Posterior vena cava (tissue), 2 donors: Measurements from ENCODE around the gene HSPG2. TPM values are rescaled to one million over a fixed set of nuclear protein-coding genes. Genes with fewer than 3 reads are reported as not detected.

Experiments
- DNase-seq: peaks from one replicate; pipeline ENCODE4 v3.0.0-alpha.2; 2020; ENCODE audit warnings: low spot score
- intact Hi-C, 2 donors: fragments of 100-400 bp; cut with DNase I; formaldehyde crosslinking; loops; one replicate each; pipeline versions ENCODE4 v1.14.1 to v1.14.2; 2022 to 2023
- total RNA-seq, 2 donors: library from RNA; stranded (reverse); fragmentation: NEBNext Ultra II Directional; extraction: Animal tissue kit (Norgen Biotek cat#: 25700); gene quantifications; one replicate each; pipeline ENCODE4 v1.2.1, GENCODE V29; 2021
- donor health status: DM: yes; HTN: yes; CAD: no.
- donor health status: DM: yes; HTN: yes; CAD: no.

The HSPG2 gene
- total RNA-seq, 2 donors from 2014 or later = 682 to 919 TPM

DNA sequence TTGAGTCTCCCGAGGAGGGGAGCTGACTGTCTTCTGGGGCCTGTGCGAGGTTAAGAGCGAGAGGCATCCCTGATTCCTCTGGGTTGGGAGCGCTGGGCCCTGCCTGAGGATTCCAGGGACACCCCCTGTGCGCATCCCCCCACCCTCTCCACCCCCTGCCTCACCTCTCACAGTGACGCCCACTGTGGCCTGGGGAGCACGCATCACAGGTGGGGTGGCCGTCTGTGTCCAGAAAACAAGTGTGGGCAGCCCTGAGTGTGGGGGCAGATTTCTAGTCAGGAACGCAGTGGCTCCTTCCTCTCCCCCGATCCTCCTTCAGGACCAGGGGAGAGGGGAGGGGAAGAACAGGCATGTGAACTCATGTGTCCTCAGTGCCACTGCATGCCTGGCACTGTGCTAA, 63.3 kb downstream of the HSPG2 start:
- intact Hi-C loops = no loop called here
- DNase-seq = no peak

DNA sequence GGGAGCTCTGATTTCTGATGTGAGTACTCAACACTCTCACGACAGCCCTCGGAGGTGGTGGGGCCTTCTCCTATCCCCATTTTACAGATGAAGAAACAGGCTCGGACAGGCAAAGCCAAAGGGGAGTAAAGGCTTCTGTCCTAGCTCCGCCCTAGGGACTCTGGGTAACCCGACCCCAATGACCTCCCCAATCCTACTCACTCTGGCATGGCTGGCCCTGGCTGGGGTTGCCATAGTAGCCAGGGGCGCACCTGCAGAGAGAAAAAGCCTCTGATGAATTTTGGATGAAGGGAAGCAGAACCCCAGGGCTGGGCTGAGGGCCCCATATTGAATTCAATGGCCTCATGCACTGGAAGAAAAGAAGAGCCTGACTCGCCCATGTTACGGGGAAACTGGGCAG, 63.9 kb downstream of the HSPG2 start:
- intact Hi-C loops = no loop called here

DNA sequence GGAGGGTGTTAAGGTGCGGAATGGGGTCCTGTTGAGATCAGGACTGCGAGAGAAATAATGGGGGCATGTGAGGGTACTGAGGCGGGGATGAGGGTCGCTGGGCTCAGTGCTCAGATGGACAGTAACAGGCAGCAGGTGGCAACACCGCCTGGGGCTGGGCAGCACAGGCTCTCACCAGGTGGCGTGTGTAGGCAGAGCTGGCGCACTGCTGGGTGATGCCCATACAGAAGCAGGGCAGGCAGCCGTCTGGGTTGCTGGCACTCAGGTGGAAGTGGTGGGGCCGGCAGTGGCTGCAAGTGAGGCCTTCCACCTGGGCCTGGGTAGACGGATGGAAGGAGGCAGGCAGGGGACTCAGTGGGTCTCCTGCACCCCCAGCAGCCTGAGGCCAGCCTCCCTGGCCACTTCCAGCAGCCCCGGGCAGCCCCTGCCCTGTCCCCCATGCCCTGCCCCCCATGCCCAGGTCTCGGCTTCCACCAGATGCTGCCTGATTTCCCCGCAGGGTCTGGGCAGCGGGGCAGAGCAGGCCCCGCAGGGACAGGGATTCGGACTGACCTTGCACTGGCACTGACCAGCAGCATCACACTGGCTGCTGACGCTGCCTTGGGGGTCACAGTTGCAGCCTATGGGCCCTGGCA, 64.5 kb downstream of the HSPG2 start:
- intact Hi-C loops = no loop called here
- no peak for DNase-seq

More for the DNA sequence above, 63.9 kb downstream of the HSPG2 start:
- DNase-seq = no peak

DNA sequence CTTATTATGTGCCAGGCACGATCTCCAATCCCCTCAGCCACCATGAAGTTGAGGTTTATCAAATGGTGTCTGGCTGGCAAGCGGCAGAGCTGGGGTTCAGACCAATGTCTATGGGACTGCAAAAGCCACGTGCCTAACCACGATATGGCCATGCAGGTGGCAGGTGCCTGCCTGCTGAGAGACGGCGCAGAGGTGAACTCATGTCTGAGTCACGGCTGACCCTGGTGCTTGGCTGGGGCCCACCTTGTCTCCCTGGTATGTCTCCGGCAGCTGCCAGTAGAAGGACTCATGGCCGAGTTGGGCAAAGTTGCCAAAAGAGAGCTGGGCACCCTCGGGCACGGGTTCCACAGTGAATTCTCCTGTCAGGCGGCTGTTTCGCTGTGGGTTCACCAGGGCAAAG, 65.2 kb downstream of the HSPG2 start:
- no peak for DNase-seq
- intact Hi-C loops = no loop called here

DNA sequence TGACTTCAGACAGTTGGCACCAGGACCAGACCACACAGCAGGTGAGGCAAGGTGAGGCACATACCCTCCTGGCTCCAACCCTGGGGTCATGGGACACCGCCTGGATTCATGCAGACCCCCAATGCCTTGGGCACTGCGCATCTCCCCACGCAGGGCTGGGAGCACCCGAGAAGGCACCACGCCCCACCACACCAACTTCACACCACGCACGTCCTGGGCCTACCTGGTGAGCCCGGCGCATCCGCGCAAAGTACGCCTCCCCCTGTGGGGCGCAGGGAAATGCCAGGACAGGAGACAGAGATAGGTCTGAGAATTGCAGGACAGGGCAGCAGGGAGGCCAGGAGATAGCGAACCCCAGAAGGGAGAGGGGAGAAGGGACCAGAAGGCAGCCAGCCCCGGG, 66.5 kb downstream of the HSPG2 start:
- intact Hi-C loops = no loop called here
- DNase-seq = no peak

DNA sequence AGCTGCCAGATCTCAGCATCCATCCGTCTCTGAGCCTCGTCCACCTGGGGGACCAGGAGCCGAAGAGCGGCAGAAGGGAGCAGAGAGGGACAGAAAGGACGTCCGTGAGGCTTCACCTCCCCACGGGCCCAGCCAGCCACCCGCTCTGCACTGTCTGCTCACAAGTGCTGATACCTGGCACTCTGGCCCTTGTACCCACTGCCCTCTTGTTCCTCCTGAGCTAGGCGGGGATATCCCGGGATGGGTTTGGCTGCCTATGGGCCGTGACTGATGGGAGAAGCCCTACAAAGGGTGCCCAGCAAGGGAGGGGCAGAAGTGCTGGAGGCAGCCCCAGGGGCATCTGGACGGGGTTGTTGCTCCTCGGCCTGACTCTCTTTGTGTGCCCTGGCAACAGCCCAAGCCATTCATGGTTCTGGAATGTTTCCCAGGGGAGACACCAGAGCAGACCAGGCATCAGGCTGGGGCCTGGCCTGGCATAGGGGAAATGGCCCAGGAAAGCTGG, 67.4 kb downstream of the HSPG2 start:
- intact Hi-C loops = no loop called here
- DNase-seq = peak; percentile 93

DNA sequence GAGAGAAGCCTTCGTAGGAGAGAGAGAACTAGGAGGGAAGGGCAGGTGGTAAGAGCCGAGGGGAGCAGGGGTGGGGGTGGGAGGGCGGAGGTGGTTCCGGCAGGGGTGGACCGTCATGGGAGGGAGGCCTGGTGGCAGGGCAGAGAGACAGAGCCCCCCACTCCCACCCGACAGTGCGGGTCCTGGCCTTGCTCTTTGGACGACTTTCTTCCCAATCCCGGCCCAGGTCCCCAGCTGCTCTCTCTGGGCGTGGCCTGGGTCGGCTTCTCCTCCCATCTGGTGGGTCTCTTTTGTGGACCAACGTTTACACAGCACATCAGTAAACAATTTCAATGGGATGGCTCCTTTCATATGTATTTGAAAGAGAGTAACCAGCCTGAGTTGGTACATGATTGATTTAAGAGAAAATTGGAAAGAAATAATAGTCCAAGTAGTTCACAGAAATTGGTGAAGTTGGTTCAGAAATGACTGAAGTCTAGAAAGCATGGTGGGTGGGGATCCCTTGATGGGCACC, 68.1 kb downstream of the HSPG2 start:
- intact Hi-C loops = no loop called here
- no peak for DNase-seq

DNA sequence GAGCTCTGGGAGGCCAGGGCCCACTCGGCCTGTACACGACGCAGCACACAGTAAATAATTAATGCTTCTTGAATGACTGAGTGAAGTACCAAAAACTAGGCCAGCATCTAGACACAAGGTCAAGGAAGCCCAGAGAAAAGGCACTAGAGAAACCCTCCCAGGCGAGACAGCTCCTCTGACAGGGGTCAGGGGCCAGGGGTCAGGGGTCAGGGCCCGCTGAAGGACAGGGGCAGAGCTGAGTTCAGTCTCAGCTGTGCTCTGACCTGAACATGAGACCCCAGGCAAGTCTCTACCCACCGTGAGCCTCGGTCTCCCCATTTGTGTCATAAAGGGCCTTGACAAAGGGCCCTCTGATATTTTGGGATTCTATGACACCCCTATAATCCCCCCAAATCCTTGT, 68.6 kb downstream of the HSPG2 start:
- no peak for DNase-seq
- intact Hi-C loops = no loop called here

DNA sequence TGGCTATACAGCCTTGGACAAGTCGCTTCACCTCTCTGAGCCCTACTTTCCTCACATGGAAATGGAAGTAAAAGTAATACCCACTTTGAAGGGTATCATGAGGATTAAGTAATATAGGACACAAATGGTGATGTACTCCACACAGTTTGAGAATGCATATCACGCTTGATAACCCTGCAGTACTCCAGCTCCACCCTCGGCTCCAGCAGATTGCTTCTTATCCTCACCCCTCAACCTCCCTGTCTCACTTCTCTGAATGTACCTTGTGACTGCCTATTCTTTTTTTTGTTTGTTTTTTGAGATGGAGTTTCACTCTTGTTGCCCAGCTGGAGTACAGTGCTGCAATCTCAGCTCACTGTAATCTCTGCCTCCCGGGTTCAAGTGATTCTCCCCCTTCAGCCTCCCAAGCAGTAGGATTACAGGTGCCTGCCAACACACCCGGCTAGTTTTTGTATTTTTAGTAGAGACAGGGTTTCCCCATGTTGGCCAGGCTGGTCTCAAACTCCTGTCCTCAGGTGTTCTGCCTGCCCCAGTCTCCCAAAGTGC, 69.6 kb downstream of the HSPG2 start:
- intact Hi-C loops = no loop called here
- DNase-seq = no peak

DNA sequence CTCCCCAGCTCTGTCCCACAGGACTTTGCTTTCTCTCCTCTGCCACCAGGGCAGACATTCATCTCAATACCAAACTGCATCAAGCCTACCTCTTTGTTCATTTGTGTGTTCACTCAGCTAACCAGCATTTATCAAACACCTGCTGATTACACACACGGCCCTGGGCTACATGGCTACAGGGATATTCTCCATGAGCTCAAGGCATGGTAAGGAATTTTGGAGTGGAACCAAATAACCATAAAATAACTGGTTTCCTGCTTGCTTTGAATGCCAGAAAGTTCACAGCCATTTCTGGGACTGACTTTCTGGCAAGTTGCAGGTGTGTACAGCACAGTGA, 70.4 kb downstream of the HSPG2 start:
- no peak for DNase-seq
- intact Hi-C loops = no loop called here

DNA sequence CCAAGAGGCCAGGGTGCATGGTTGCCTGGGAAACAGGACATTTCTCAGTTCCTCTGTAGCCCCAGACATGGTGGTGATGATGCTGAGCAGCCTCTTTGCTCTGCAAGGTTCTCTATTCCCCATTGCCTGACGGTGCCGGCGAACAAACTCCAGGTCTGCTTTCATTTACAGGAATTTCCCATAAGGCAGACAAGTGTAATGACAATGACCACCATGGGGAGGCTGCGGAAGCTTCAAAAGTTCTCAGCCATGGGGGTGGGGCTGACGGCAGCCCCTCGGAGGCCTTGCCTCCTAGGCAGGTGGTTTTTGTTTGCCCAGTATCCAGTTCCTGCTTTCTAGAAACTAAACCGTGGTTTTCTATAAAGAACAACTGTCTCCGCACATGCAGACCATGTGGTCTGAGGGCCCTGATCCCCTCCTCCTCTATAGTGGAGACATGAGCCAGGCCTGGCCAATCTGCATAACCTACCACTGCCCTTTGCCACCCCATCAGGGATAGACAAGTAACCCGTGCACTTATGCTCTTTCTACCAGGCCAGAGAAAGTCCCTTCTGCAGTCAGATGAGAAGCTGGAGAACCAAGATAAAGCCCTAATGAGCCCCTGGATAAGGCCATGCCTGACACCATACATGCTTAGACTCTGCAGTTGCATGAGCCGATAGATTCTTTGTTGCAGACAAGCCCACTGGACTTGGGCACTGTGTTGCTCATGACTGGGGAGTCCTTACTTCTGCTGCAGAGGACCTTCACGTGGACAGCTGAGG, 71.0 kb downstream of the HSPG2 start:
- intact Hi-C loops = no loop called here
- DNase-seq = no peak

DNA sequence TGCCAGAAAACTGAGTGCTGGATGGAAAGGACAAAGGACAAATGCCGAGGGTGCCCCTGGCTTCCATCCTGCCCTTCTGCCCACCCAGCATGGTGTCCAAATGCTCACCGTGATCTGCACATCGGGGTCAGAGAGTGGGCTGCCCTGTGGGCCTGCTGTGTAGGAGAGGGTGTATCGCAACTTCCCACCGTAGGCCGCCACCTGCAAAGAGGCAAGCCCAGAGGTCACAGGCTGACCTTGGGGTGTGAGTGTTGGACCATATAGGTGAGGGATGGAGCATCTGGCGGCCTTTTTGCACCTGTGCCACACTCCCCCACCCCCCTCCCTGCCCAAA, 71.5 kb downstream of the HSPG2 start:
- no peak for DNase-seq
- intact Hi-C loops = no loop called here

DNA sequence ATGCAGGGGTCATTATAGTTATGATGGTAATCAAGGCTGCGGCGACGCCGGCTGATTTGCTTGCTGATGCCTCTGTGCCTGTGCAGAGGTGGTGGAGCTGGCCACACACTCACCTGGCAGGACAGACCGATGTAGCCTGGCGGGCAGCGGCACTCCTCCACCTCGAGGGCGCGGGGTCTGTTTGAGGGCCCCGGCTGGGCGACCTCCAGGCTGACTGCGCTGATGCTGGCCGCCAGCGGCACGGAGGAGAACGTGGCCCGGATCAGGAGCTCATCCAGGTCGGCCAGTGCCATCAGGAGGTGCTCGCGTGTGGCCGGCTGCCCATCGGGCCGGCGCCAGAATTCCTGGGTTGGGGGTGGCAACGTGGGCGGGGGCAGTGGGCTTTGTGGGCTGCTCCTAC, 72.4 kb downstream of the HSPG2 start:
- no peak for DNase-seq
- intact Hi-C loops = loop anchor here in 1 of 2 donors (5.0 kb wide), 1 partner anchor 98 kb away; no protein-coding TSS in a partner anchor

DNA sequence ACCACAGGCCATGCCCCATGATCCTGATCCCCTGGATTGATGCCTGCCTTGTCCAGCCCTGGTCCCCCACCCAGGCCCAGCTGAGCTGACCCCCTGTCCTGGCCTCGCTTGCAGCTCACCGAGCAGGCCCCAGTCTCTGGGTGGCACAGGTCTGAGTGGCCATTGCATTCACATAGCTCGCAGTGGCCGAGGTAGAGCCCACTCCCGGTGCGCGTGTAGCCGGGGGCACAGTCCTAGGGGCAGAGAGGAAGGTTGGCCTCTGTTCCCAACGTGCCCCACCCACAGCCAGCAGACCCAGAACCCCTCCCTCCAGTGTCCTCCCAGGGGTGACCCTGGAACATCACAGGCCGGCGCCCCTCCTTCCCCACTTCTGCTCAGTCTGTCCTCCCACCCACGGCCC, 73.1 kb downstream of the HSPG2 start:
- no peak for DNase-seq
- intact Hi-C loops = loop anchor here in 1 of 2 donors (5.0 kb wide), 1 partner anchor 98 kb away; no protein-coding TSS in a partner anchor

DNA sequence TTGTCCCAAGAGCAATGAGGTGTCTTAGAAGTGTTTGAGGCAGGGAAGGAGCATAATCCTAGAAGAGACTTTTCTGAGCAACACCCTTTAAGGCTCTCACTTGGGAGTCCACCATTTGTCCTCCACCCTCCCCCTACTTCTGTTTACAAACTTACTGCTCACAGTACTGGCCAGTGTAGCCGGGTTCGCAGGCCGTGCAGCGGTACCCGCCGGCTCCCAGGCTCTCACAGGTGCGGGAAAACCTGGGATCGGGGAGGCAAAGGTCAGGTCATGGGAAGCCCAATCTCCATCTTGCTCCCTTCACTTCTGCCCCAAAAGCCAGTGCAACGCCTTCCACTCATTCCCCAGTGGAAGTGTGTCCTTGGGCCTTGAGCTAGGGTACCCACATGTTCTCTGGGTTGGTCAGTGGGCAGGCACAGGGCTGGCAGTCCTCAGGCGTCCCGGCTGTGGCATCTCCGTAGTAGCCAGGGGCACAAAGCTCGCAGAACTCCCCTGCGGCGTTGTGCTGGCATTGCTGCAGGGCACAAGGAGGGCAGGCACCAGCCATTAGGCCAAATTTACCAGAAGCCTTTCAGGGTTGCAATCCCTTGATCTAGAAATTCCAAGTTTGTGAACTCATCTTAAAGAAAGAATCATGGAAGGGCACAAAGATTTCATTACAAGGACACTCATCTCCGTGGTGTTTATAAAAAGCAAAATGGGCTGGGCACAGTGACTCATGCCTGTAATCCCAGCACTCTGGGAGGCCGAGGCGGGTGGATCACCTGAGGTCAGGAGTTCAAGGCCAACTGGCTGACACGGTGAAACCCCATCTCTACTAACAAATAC, 75.3 kb downstream of the HSPG2 start:
- no peak for DNase-seq
- intact Hi-C loops = loop anchor here in 1 of 2 donors (5.0 kb wide), 1 partner anchor 100 kb away; no protein-coding TSS in a partner anchor

DNA sequence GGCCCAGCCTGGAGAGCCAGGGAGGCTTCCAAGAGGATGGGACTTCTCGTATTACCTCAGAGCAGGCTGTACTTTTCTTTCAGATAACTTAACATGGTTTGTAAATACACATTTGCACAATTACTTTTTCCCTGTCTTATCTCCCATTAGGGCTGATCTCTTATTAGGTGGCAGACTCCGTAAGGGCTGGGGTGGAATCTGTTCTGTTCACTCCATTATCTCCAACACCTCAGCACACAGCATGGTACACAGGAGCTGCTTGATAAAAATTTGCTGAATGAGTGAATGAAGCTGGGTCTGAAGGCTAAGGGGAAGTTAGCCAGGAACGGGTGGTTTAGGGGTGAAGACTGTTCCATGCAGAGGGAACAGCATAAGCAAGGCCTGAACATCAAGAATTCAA, 76.1 kb downstream of the HSPG2 start:
- DNase-seq = no peak
- intact Hi-C loops = loop anchor here in 1 of 2 donors (5.0 kb wide), 1 partner anchor 101 kb away; no protein-coding TSS in a partner anchor

DNA sequence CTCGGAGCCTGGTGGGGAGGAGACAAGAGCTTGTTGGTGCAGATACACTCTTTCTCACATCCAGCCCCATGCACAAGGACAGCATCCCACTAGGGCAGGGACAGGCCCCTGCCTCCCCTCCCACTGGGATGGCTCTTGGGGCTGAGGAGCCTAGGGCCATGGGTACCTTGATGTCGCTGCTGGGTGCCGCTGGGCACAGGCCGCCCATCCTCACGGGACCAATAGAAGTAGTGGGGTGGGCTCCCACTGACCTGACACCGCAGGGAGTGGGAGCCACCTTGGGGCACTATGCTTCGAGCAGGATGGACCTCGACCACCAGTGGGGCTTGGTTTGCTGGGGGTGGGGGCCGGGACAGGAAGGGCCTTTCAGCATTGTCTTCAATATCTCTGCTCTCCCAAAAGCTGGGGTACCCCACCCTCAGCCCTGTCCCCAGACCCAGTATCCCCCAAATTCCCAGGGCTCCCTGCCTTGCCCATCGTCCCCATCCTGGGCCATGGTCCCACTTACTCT, 77.4 kb downstream of the HSPG2 start:
- no peak for DNase-seq
- intact Hi-C loops = loop anchor here in 1 of 2 donors (5.0 kb wide), 1 partner anchor 103 kb away; no protein-coding TSS in a partner anchor

DNA sequence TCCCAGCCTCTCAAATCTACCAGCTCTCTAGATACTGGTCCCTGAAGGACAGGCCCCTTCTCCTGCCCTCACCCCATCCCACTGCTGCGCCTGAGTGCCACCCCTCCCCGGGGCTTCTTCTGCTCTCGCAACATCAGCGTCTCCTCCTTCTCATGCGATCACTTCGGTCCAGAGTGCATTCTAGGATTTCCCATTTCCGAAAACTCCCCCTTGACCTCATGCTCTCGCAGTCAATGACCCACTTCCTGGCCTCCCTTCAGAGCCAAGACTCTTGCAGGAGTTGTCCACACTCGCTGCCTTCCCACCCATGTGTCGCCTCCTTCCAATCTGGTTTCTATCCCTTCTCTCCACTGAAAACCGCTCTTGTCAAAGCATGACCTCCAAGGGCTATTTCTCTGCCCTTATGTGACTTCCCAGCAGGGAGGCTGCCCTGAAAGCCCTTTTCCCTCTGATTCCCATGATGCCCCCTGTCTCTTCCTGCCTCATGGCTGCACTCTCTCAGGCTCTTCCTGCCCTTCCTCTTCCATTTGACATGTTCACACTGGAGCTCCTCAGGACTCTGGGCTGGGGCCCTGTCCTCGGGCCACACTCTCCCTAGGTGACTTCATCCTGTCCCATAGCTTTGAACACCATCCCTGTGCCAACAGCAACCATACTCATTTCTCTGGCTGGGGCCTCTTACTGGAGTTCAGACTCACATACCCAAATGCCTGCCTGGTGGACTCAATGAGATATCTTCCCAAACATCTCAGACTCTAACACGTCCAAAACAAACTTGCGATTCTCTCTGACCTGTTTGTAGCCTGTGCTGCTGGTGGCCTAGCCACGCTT, 79.1 kb downstream of the HSPG2 start:
- intact Hi-C loops = no loop called here
- no peak for DNase-seq
